ENCODE results near the gene C1QTNF12. TPM values are rescaled to one million over a fixed set of nuclear protein-coding genes. Genes with fewer than 3 reads are reported as not detected.
A peak's percentile ranks its signal among the peaks of the same experiment; 100 is the strongest.

Gene C1QTNF12
- total RNA-seq, 1 experiment from 2014 or later, result 4.4 TPM

GRCh38 chr1:1293263-1294249, 47.0 kb upstream of the C1QTNF12 start:
- no peak overlapping the region for H3K14ac ChIP-seq (ENCODE audit: insufficient read depth, low read length)

More at GRCh38 chr1:1293263-1294249, 47.0 kb upstream of the C1QTNF12 start:
- Histone ChIP-seq H3K79me2 (ENCODE audit: insufficient read depth, low read length) (no peaks in the 10 kb centered on the region), H3K9me3 (ENCODE audit: control insufficient read depth, low read depth, low read length) (no peaks in the 10 kb centered on the region), H3K79me1 (ENCODE audit: insufficient read depth, low read depth, low read length, poor library complexity, severe bottlenecking) (no peaks in the 10 kb centered on the region), H3K18ac (ENCODE audit: insufficient read length, low read depth, low read length) (no peak overlapping the region), H3T11ph (ENCODE audit: low read length) (no peak overlapping the region), H4K5ac (ENCODE audit: insufficient read length, low read depth, low read length) (no peak overlapping the region), H4K91ac (ENCODE audit: insufficient read length, low read depth, low read length) (no peak overlapping the region), H2BK5ac (ENCODE audit: insufficient read length, low read length) (no peak overlapping the region), H4K20me1 (ENCODE audit: control insufficient read depth, insufficient read depth, insufficient read length) (no peaks in the 10 kb centered on the region), H3K27me3 (ENCODE audit: insufficient read depth, low read length) (no peaks in the 10 kb centered on the region), H2BK12ac (ENCODE audit: insufficient read length, low read depth, low read length) (no peak overlapping the region), H2BK120ac (ENCODE audit: low read depth, low read length, poor library complexity, severe bottlenecking) (no peak overlapping the region), H2AFZ (ENCODE audit: low read length) (no peak overlapping the region), H3K4me2 (ENCODE audit: insufficient read depth, insufficient read length, low read length) (peak overlapping the region; percentile 27), H3K9ac (ENCODE audit: extremely low read depth, insufficient read length, low read length) (no peak overlapping the region), H3K27ac (ENCODE audit: insufficient read length, low read depth, low read length) (no peak overlapping the region), H2BK15ac (ENCODE audit: low read depth, low read length) (no peak overlapping the region), H4K8ac (replicated peaks; ENCODE audit: insufficient read length, low read depth, low read length) (no peak overlapping the region), H3K4ac (ENCODE audit: low read depth, low read length) (no peak overlapping the region), H3K23me2 (ENCODE audit: insufficient read length, low read depth, low read length, poor library complexity, severe bottlenecking) (peaks cover 4% of the 10 kb centered on the region), H3K56ac (ENCODE audit: insufficient read length, low read depth, low read length) (no peak overlapping the region), H3K23ac (ENCODE audit: insufficient read length, low read depth, low read length) (no peak overlapping the region), H3K4me1 (ENCODE audit: insufficient read depth, low read length) (no peaks in the 10 kb centered on the region), H2BK20ac (ENCODE audit: low read depth, low read length, poor library complexity, severe bottlenecking) (no peak overlapping the region), H2AK5ac (ENCODE audit: insufficient read length, low read length) (no peak overlapping the region)
- no peak overlapping the region for H3K27ac Mint-ChIP-seq
- H3K9me3 Mint-ChIP-seq, result peaks cover 2 to 7% of the 10 kb centered on the region in 2 experiments; a peak in 2 of 5 replicates
- WGBS (ENCODE audit: extremely low coverage, insufficient read length, low lambda C conversion rate), result no CpG with 5 or more reads among the region's 94 CpGs
- H3K36me3 Mint-ChIP-seq (ENCODE audit: insufficient read depth in 1 of 3, low read depth in 3 of 3), result no peaks in the 10 kb centered on the region
- H3K4me1 Mint-ChIP-seq, result peaks cover 0 to 9% of the 10 kb centered on the region in 2 experiments; a peak in 2 of 4 replicates
- peaks cover 2% of the 10 kb centered on the region for H3K27me3 Mint-ChIP-seq (ENCODE audit: low read depth)
- DNase-seq, result peak; percentile 81
- no peak overlapping the region for H3K4me3 Mint-ChIP-seq
- TF ChIP-seq CTCF (conservative IDR thresholded peaks at IDR 0.05), result no peak
